GM11168 (cell line): ENCODE data around the gene INO80B.

Experiments used
- in situ Hi-C: fragments of 300-500 bp; cut with MboI; formaldehyde crosslinking; loops from one replicate; pipeline ENCODE4 v1.12.0; 2022; ENCODE audit warnings: low sequenced_read_pairs; ENCODE audit not compliant: unreplicated experiment

INO80B gene

DNA sequence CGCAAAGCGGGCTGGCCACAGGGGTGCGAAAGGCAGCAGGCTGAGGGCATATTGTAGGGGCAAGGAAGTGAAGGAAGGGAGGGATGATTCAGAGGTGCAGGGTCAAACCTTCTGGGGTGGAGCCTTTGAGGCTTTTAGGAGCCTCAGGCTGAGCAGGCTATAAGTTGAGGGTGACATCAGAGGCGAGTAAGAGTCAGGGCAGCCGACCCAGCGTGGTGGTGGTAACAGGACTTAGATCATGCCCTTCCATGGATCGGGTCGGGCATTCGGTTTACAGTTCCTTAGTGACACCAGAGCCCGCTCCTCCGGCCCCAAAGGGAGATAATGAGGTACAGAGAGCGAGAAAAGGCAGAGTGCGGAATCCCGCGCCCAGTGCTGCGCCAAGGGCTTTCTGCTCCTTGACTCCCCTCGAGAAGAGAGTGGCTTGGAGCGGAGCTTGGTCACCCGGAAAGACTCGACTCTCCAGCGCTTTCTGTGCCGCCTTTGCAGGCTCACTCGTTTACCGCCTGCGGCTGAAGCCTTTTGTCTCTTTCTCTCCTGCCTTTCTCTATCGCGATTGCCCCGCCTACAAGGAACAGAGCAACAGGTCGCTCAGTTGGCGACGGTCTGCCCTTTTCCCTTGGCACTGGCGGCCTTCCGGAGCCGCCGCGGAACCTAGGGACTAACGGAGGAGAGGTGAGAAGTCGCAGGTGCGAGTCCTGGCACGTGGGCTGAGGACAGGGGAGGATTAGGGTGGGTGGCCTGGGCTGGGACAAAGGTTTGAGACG lies 43.8 kb downstream of the INO80B start:
- in situ Hi-C loops = no loop called here

DNA sequence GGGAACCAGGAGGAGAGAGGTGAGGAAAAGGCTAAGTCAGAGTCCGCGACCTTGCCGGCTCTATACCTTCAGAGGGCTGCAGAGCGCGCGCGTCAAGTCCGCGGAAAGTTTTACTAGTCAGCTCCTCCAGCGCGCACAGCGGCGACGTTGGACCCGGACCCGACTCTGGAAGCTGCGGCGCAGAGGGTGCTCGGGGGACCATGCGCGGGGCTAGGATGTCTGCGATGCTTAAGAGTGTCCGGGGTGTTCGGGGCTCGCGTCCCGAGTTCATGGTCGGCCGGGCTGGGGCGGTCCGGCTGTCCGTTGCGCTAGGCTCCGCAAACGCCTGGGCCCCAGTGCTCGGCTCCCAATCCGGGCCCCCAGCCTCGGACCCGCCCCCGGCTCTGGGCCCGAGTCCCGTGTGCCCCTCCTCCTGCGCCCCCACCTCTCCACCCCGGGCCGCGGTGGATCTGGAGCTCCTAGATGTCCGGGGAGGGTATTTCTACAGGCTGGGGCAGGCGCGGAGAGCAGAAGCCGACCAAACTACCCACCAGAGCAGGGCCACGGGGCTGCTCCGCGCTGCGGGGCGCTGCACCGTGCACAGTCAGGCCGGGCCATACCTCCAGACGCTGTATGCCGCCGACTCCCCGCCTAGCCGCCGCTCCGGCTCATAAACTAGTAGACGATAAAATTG lies 44.5 kb downstream of the INO80B start, which contains the start of gene LBX2:
Gene LBX2 (minus strand): TSS at position 337 of the 673 bp plus-strand sequence. CDS start 66 bp downstream, at position 271.
- in situ Hi-C loops = no loop called here

DNA sequence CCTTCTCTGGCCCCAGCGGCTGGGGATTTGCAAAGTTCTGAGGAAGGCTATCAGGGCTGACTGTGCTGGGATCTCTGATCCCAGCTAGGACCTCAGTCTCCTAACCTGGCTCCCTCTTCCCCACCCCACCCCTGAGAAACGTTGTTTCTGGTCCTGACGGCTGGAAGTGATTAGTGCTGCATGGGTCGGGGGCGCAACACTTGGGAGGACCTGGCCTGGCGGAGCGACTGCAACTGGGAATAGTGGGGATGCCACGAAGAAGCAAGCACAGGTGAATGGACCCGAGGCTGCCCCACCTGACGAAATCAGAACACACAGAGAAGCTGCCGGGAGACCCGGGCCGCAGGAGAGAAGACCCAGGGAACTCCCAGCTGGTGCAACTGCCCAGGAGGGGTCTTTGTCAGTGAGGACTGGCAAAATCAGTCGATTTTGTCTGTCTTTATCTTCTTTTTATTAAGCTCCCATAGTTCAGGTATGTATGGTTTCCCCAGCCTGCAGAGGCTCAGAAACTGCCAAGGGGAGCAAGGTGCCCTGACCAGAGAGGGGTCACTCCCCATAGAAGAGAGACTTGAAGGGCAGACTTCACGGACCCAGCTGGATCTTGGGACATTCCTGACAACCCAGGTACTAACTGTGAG lies 45.2 kb downstream of the INO80B start:
- in situ Hi-C loops = no loop called here

DNA sequence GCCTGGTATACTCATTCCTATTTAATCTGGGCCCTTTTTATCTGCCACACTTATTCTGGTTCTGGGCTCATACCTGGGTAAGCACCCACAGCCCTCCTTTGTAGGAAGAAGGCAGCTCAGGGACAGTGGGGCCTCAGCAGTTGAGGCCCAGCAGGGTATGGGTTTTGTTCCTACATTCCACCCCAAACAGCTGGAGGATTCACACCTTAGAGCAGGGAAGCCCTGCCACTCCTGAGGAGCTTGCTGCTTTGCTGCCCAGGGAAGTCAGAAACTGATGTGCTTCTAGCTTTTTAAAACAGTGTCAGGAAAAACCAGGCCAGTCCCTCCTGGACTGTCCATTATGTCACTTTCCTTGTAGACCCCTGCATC lies 45.7 kb downstream of the INO80B start:
- in situ Hi-C loops = no loop called here

GRCh38 chr2:74501335-74502071 lies 46.6 kb downstream of the INO80B start:
- in situ Hi-C loops = no loop called here

GRCh38 chr2:74502147-74502719 lies 47.3 kb downstream of the INO80B start:
- in situ Hi-C loops = no loop called here

DNA sequence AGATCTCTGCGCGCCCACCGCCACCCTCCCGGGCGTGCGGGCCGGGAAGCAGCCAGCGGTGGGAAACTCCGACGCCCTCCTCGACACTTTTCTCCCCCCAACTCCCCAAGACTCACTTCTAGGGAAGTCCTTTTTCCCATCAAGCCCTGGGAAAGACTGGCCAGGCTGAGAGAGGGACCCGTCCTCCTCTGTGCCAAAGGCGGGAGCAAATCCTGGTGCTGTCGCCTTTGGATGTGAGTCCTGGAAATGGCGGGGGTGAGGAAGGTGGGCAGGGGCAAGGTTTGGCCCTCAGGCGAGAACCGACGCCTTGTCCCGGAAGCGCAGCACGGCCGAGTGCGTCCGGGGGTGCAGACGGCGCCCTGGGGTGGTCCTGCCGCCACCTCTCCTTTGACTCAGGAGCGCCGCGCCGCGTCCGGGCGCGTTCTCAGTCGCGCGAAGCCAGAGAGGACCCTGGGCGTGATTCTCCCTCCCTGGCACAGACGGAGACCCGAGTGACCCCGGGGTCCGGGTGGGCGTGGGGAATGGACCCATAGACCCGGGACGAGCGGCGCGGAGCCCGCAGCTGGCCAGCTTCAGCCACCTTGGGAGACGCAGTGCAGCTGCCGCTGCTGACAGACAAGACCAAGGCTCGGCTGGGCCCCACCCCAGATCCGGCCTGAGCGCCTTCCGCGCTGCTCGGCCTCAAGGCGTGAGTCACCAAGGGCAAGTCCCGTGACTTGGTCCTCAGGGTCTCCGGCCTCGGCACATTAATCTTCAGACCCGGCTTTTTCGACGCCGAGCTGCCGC lies 48.0 kb downstream of the INO80B start:
- in situ Hi-C loops = no loop called here

DNA sequence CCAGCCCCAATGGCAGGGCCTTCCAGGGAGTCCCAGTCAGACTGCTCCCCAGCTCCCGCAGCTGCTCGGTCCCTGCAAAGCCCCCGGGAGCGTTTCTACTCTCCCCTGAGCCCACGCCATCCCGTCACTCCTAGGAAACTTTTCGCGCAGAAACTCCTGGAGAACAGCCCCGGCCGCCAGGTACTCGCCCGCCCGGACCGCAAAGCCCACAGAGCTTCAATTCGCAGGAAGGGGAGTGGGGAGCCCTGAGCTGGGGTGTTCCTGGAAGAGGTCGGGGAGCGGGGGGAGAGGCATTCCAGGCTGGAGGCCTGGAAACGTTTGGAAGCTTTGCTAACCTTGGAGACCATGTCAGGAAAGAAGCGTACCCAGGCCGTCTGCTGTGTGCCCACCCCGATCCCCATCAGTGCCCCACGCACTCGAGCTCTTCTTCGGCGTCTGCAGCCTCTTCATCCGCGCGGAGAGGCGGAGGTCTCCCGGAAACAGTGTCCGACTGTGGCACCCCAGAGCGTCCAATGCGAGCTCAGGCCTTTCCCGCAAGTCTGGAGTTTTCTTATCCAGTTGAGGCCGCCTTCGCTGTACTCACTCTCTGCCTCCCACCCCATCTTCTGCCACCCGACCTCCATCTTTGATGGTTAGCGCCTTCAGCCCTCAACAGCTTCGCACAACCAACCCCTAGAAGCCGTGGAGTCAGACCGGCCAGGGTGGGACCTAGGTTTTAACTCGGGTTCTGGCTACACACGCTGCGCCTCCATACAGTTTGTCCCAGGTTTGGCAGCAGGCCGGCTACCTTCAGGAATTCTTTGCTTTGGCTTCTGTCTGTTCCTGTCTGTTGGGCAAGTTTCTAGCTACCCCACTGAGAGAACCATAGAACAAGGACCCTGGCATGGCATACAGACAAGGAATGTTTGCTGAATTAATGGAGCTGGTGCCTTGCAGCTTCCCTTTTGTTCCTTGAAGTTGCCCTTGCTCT lies 48.9 kb downstream of the INO80B start:
- in situ Hi-C loops = no loop called here

GRCh38 chr2:74504591-74504990 lies 49.7 kb downstream of the INO80B start:
- in situ Hi-C loops = no loop called here

DNA sequence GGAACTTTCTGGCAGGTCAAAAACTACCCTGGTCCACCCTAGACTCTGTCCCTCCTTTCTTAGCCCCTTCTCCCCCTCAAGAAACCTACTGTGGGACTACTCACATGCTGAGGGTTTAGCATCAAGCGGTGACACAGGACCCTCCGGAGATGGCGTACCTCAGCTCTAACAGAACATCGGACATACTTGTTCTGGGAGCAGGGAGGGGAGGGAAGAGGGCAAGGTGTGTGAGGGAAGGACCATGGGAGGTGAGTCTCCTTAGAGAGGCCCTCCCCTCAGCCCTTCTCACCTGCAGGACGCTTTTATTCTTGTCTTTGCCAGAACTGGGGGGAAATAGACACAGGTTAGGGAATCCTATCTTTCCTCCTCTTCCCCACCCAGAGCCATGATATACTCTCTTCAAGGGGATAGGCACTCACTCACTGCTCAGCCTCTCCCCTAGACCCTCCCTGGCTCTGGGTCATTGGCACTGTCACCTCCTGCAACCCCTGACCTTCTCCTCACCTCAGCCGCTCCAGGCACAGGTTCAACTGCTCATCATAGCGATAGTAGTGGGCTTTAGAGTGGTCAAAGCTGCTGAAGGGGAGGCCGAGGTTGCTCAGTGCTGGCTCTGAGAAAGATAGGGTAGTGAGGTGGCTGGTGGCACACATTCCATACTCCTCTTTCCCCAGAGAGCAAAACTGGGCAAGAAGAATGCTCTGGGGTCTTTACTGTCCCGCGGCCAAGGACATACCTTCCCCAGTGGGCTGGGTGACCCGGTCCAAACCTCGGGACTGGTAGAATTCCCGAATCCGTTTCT lies 50.8 kb downstream of the INO80B start:
- in situ Hi-C loops = no loop called here

DNA sequence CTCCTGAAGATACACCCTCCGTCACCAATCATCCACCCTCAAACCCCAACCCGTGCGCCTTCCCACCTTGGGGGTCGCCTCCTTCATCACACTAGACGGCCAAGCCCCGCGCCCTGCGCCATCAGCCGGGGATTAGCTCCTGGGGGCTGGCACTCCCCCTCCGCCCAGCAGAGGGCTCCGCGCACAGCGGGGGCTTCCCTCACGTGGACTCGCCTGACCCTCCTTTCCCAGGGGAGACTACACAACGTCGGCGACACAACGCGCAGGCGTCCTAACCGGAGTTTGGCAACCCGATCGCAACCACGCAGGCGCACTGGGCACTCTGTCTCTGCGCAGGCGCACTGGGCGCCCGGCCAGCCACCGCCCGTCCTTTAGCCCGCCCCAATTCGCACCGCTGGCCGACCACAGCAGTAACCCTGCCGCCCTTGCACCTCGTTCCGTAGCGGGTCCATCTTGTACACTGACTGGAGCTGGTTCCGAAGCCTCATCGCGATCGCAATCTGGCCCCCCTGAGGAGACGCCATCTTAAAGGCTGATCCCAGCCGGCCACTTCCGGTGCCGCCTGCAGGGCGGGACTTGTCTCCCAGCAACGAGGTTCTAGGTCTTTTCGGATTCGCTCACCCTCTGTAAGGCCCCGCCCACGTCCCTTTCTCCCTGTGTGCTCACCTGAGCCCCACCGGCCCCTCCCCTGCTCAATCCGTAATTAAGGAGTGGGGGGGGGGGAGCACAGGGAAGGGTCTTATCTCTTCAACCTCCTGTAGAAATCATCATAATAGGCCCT lies 52.4 kb downstream of the INO80B start, which contains the start of gene PCGF1:
Gene PCGF1 (minus strand): TSS at position 551 of the 781 bp plus-strand sequence. CDS start 27 bp downstream, at position 524.
- in situ Hi-C loops = no loop called here
